ENCODE results near the gene SSNA1. TPM values are rescaled to one million over a fixed set of nuclear protein-coding genes. Genes with fewer than 3 reads are reported as not detected.

SSNA1 gene
- total RNA-seq, 1 experiment from 2014 or later = 94.2 TPM

DNA sequence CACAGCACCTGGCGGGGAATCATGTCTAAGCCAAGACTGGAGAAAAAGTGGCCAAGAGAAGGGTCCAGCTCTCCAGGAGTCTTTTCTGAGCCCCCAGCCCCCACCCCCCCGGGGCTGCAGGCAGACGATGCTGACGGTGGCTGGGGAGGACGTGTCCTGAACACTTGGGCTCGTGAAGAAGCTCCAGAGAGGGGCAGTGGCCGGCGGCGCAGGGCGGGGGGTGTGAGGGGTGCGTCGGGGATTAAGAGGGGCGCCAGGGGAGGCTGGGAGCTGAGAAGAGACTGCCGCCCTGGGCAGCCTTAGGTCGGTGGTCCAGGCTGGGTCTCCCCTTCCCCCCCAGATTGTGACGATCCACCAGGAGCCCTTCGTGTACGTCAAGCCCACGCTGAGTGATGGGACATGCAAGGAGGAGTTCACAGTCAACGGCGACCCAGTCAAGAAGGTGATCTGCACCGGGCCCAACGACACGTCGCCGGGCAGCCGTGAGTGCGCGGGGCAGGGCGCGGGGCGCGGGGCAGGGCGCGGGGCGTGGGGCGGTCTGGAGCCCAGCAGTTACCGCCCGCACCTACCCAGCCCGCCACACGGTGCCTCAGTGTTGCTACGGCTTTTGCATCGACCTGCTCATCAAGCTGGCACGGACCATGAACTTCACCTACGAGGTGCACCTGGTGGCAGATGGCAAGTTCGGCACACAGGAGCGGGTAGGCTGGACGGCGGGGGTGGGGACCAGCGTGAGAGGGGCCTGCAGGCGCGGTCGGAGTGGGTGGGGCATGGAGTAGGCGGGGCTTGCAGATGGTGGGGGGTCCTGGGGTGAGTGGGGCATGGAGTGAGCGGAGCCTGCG, 27.5 kb upstream of the SSNA1 start:
- Histone ChIP-seq H3K27me3 (replicated peaks) (peaks cover 82% of the 10 kb centered on the region), H3K27ac (no peak overlapping the region), H3K36me3 (no peaks in the 10 kb centered on the region), H3K4me3 (no peak overlapping the region), H3K4me1 (replicated peaks) (peaks cover 12% of the 10 kb centered on the region), H3K9me3 (replicated peaks) (no peaks in the 10 kb centered on the region)
- DNase-seq (ENCODE audit: low read depth in 1 of 2, low spot score in 2 of 2) = no peak

DNA sequence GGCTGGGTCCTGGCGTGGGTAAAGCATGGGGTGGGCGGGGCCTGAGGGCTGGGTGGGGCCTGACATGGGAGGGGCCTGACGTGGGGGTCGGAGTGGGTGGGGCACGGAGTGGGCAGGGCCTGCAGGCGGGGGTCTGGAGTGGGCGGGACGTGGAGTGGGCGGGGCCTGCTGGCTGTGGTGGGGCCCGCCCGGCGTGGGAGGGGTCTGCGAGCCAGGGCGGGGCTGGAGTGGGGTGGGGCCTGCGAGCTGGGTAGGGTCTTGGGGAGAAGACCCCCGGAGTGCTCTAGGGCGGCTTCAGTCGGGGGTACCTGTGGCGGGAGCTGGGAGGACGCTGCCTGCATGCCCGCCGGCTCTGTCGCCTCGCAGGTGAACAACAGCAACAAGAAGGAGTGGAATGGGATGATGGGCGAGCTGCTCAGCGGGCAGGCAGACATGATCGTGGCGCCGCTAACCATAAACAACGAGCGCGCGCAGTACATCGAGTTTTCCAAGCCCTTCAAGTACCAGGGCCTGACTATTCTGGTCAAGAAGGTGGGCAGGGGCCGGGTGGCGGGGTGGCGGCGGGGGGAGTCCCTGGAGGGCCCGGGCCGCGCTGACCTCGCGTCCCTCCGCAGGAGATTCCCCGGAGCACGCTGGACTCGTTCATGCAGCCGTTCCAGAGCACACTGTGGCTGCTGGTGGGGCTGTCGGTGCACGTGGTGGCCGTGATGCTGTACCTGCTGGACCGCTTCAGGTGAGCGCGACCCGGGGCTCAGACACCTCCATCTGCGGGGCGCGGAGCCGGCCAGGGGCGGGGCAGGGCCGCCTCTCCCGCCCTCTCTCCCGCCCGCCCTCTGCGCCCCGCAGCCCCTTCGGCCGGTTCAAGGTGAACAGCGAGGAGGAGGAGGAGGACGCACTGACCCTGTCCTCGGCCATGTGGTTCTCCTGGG, 26.7 kb upstream of the SSNA1 start:
- Histone ChIP-seq H3K9me3 (replicated peaks) (no peaks in the 10 kb centered on the region), H3K27me3 (replicated peaks) (peaks cover 85% of the 10 kb centered on the region), H3K4me1 (replicated peaks) (peaks cover 8% of the 10 kb centered on the region), H3K36me3 (no peaks in the 10 kb centered on the region), H3K27ac (no peak overlapping the region), H3K4me3 (no peak overlapping the region)
- no peak for DNase-seq (ENCODE audit: low read depth in 1 of 2, low spot score in 2 of 2)

DNA sequence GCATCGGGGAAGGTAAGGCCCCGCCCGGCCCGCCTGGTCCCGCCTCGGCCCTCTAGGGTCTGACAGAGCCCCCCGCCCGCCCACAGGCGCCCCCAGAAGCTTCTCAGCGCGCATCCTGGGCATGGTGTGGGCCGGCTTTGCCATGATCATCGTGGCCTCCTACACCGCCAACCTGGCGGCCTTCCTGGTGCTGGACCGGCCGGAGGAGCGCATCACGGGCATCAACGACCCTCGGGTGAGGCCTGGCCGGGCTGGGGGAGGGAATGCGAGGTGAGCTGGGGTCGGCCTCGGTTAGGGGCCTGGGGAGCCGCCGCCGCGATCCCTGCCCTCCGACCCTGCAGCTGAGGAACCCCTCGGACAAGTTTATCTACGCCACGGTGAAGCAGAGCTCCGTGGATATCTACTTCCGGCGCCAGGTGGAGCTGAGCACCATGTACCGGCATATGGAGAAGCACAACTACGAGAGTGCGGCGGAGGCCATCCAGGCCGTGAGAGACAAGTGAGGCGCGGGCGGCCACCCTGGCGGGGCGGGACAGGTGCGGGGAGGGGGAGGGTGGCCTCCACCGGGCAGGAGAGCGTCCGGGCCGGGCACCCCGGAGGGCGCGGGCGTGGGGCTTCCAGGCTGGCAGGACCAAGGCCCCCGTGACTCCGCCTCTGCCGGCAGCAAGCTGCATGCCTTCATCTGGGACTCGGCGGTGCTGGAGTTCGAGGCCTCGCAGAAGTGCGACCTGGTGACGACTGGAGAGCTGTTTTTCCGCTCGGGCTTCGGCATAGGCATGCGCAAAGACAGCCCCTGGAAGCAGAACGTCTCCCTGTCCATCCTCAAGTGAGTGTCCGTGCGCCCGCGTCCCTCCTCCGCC, 25.7 kb upstream of the SSNA1 start:
- Histone ChIP-seq H3K36me3 (no peaks in the 10 kb centered on the region), H3K27ac (no peak overlapping the region), H3K4me1 (replicated peaks) (peaks cover 8% of the 10 kb centered on the region), H3K27me3 (replicated peaks) (peaks cover 88% of the 10 kb centered on the region), H3K9me3 (replicated peaks) (no peaks in the 10 kb centered on the region), H3K4me3 (no peak overlapping the region)
- no peak for DNase-seq (ENCODE audit: low read depth in 1 of 2, low spot score in 2 of 2)

DNA sequence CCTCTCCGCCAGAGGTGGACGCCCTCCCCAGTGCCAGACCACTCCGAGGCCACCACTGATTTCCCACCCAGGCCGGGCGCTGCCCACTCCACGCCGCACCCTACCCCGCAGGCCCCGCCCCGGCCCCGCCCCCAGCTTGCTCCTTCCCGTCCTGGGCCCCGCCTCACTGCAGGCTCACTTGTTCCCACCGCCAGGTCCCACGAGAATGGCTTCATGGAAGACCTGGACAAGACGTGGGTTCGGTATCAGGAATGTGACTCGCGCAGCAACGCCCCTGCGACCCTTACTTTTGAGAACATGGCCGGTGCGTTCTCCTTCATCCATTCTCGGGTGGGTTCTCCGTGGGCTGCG, 25.1 kb upstream of the SSNA1 start:
- Histone ChIP-seq H3K4me3 (no peak overlapping the region), H3K36me3 (no peaks in the 10 kb centered on the region), H3K4me1 (replicated peaks) (peaks cover 8% of the 10 kb centered on the region), H3K9me3 (replicated peaks) (no peaks in the 10 kb centered on the region), H3K27ac (no peak overlapping the region), H3K27me3 (replicated peaks) (peaks cover 88% of the 10 kb centered on the region)
- no peak for DNase-seq (ENCODE audit: low read depth in 1 of 2, low spot score in 2 of 2)

DNA sequence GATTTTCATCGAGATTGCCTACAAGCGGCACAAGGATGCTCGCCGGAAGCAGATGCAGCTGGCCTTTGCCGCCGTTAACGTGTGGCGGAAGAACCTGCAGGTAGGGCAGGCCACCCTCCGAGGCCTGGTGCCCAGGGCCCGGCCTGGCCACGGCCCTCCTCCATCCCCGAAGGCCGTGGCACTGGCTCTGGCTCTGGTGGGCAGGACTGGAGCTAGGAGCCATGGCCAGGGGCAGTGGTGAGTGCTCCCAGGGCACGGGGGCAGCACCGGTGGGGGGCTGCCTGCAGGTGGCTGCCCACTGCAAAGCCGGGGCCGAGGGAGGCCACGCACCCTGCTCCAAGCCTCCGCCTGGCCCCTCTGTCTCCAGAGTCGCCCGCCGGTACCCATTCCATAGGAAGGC, 24.7 kb upstream of the SSNA1 start:
- Histone ChIP-seq H3K4me3 (no peak overlapping the region), H3K36me3 (no peaks in the 10 kb centered on the region), H3K4me1 (replicated peaks) (peaks cover 11% of the 10 kb centered on the region), H3K27ac (no peak overlapping the region), H3K9me3 (replicated peaks) (no peaks in the 10 kb centered on the region), H3K27me3 (replicated peaks) (peaks cover 89% of the 10 kb centered on the region)
- DNase-seq (ENCODE audit: low read depth in 1 of 2, low spot score in 2 of 2) = no peak

DNA sequence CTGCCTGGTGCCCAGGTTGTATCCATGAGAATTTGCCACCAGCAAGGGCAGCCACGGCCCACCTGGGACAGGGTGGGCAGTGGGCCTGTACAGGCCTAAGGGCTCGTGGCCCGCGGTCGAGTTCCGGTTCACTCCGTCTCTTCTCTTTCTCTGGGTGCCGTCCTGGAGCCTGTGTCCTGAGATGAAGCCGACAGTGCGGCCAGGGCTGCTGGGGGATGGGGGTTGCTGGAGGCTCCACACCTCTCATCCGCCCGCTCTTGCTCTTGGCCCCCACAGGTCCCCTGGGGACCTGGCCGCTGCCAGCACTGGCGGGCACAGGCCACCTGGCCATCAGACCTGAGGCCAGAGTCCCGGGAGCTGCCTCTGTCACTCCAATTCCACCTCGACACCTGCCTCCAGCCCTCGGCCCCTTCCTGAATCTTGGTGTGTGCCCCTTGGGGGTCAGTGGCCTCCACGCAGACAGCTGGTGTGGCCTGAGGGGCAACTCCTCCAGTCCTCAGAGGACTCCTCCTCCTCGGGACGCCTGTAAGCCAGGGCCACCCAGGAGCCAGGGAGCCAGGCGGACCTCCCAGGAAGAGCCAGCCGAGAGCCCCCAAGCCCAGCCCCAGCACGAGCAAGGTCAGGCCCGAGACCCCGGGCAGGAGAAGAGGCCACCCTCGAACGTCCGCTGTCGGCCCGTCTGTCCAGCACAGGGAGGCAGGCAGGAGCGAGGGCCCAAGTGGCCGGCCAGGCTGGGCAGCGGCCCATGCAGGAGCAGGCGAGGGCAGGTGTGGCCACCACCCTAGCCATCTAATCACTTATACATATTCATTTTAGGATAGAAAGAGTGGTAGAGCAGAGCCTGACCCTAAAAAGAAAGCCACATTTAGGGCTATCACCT, 23.9 kb upstream of the SSNA1 start:
- peaks cover 19% of the 10 kb centered on the region for H3K4me1 ChIP-seq (replicated peaks)
- H3K9me3 ChIP-seq (replicated peaks) = no peaks in the 10 kb centered on the region
- DNase-seq (ENCODE audit: low read depth in 1 of 2, low spot score in 2 of 2) = no peak
- no peak overlapping the region for H3K4me3 ChIP-seq
- peaks cover 89% of the 10 kb centered on the region for H3K27me3 ChIP-seq (replicated peaks)
- no peak overlapping the region for H3K27ac ChIP-seq
- H3K36me3 ChIP-seq = no peaks in the 10 kb centered on the region

DNA sequence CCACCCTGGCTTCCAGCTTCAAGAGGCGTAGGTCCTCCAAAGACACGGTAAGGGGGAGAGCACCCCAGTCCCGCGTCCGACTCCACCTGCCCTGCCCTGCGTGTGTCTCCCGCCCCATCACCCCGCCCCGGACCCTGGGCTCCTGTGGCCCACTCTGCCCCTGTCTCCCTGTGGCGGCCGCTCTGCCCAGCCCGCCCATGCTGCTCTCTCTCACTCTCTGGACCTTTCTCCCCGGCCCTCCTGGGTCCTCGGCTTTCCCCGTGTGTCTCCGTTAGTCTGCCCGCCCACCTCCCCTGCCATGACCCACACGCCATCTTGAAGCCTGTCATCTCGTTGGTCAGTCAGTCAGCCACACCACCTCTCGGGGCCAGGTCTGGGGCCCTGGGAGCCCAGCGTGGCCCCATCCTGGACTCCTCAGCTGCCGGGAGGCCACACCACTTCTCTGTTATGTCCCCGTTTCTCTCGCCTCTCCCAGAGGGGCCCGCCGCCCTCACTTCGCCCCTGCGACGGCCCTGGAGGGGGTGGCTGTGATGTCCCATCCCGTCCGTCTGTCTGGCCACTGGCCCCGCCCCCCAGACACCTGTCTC, 23.1 kb upstream of the SSNA1 start:
- H3K27ac ChIP-seq = no peak overlapping the region
- H3K27me3 ChIP-seq (replicated peaks) = peaks cover 91% of the 10 kb centered on the region
- no peaks in the 10 kb centered on the region for H3K36me3 ChIP-seq
- no peak overlapping the region for H3K4me3 ChIP-seq
- no peaks in the 10 kb centered on the region for H3K9me3 ChIP-seq (replicated peaks)
- peaks cover 19% of the 10 kb centered on the region for H3K4me1 ChIP-seq (replicated peaks)
- no peak for DNase-seq (ENCODE audit: low read depth in 1 of 2, low spot score in 2 of 2)

DNA sequence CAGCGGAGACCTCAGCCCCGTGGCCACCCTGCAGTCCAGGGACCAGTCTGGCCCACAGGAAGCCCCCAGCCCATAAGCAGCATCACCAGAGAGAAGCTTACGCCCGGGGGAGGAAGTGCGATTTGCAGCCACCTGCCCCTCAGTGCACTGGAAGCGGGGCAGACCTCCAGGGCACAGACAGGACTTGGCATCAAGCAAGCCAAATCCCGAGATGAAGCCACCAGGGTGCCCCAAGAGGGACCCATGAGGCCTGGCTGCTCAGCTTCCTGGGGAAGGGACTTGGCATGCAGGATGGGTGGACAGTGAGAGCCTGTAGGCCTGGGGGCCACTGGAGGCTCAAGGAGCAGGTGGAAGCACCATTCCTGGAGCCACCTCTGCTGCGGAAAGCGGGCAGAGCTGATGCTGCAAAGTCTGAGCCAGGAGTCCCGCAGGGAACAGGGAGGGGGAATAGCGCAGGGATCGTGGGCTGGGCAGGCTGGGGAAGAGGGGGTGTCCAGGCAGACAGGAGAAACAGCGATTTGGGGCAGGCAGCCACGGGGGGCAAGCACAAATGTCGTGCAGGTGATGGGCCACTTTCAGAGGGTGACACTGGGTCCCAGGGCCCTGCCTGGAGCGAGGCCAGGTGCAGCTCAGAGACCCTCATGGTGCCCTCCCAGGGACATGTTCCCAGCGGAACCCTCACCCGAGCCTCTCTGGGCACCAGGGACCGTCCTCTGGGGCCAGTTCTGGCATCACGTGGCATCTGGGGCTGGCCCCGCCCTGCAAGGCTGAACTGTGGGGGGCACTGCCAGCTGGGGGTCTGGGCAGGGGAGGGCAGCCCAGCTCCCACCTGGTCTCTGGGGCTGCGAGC, 21.9 kb upstream of the SSNA1 start:
- no peak overlapping the region for H3K4me3 ChIP-seq
- peaks cover 95% of the 10 kb centered on the region for H3K27me3 ChIP-seq (replicated peaks)
- DNase-seq (ENCODE audit: low read depth in 1 of 2, low spot score in 2 of 2) = no peak
- no peaks in the 10 kb centered on the region for H3K36me3 ChIP-seq
- H3K9me3 ChIP-seq (replicated peaks) = no peaks in the 10 kb centered on the region
- H3K4me1 ChIP-seq (replicated peaks) = peaks cover 19% of the 10 kb centered on the region
- H3K27ac ChIP-seq = no peak overlapping the region

DNA sequence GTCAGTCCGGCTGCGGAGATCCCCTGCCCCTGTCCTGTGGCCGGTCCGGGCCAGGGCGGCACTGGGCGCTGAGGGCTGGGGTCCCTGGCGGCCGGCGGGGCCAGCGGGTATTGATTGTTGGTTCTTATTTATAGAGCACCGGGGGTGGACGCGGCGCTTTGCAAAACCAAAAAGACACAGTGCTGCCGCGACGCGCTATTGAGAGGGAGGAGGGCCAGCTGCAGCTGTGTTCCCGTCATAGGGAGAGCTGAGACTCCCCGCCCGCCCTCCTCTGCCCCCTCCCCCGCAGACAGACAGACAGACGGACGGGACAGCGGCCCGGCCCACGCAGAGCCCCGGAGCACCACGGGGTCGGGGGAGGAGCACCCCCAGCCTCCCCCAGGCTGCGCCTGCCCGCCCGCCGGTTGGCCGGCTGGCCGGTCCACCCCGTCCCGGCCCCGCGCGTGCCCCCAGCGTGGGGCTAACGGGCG, 21.2 kb upstream of the SSNA1 start:
- Histone ChIP-seq H3K9me3 (replicated peaks) (no peaks in the 10 kb centered on the region), H3K4me3 (no peak overlapping the region), H3K36me3 (no peaks in the 10 kb centered on the region), H3K27ac (no peak overlapping the region), H3K27me3 (replicated peaks) (peaks cover 93% of the 10 kb centered on the region), H3K4me1 (replicated peaks) (peaks cover 19% of the 10 kb centered on the region)
- DNase-seq (ENCODE audit: low read depth in 1 of 2, low spot score in 2 of 2) = no peak

DNA sequence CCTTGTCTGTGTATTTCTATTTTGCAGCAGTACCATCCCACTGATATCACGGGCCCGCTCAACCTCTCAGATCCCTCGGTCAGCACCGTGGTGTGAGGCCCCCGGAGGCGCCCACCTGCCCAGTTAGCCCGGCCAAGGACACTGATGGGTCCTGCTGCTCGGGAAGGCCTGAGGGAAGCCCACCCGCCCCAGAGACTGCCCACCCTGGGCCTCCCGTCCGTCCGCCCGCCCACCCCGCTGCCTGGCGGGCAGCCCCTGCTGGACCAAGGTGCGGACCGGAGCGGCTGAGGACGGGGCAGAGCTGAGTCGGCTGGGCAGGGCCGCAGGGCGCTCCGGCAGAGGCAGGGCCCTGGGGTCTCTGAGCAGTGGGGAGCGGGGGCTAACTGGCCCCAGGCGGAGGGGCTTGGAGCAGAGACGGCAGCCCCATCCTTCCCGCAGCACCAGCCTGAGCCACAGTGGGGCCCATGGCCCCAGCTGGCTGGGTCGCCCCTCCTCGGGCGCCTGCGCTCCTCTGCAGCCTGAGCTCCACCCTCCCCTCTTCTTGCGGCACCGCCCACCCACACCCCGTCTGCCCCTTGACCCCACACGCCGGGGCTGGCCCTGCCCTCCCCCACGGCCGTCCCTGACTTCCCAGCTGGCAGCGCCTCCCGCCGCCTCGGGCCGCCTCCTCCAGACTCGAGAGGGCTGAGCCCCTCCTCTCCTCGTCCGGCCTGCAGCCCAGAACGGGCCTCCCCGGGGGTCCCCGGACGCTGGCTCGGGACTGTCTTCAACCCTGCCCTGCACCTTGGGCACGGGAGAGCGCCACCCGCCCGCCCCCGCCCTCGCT, 20.5 kb upstream of the SSNA1 start:
- Histone ChIP-seq H3K4me1 (replicated peaks) (peaks cover 19% of the 10 kb centered on the region), H3K9me3 (replicated peaks) (no peaks in the 10 kb centered on the region), H3K36me3 (no peaks in the 10 kb centered on the region), H3K4me3 (no peak overlapping the region), H3K27me3 (replicated peaks) (peaks cover 87% of the 10 kb centered on the region), H3K27ac (no peak overlapping the region)
- DNase-seq (ENCODE audit: low read depth in 1 of 2, low spot score in 2 of 2) = no peak

DNA sequence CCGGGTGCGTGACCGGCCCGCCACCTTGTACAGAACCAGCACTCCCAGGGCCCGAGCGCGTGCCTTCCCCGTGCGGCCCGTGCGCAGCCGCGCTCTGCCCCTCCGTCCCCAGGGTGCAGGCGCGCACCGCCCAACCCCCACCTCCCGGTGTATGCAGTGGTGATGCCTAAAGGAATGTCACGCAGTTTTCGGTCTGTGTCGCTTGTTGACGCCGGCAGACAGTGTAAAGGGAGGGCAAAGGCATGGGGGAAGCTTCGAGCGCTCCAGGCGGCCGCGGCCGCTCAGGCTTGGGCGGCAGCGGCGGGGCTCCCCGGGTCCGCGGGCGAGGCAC, 19.9 kb upstream of the SSNA1 start:
- Histone ChIP-seq H3K9me3 (replicated peaks) (no peaks in the 10 kb centered on the region), H3K36me3 (no peaks in the 10 kb centered on the region), H3K27ac (no peak overlapping the region), H3K27me3 (replicated peaks) (peaks cover 81% of the 10 kb centered on the region), H3K4me1 (replicated peaks) (peaks cover 19% of the 10 kb centered on the region), H3K4me3 (no peak overlapping the region)
- no peak for DNase-seq (ENCODE audit: low read depth in 1 of 2, low spot score in 2 of 2)

All from SJSA1 (cell line).